Fibroblast of lung (primary cell): ENCODE data around the gene OGDH.

ENCODE experiments used
- CTCF ChIP-seq, 2 donors: IDR thresholded peaks in 1 of 2; conservative IDR thresholded peaks in 1 of 2; 1 replicate in 1 of 2; 2 replicates in 1 of 2; pipeline ENCODE4 v1.5.1; 2011 to 2012; ENCODE audit warnings: low read length in 2 of 2, control low read depth in 1 of 2, inconsistent platforms in 1 of 2, low read depth in 1 of 2, mild to moderate bottlenecking in 1 of 2
- EZH2 ChIP-seq: IDR thresholded peaks from 2 replicates; pipeline ENCODE4 v1.5.1; 2012; ENCODE audit warnings: low read length, control low read depth, mild to moderate bottlenecking; ENCODE audit errors: missing control alignments

- no peak for TF ChIP-seq EZH2
- no peak for TF ChIP-seq CTCF (conservative IDR thresholded peaks at IDR 0.05 in 1 of 2, IDR thresholded peaks at IDR 0.05 in 1 of 2; ENCODE audit: low read depth in 1 of 2, low read length in 2 of 2)
Observed at GRCh38 chr7:44667190-44667589, 60.8 kb downstream of the OGDH start.
